HEK293 (cell line): ENCODE measurements around the gene VWA3B.

Experiments used
- ATF2 ChIP-seq: fragments of 450-650 bp; formaldehyde crosslinking; IDR thresholded peaks from 2 replicates; pipeline ENCODE4 v1.5.1; 2016; ENCODE audit warnings: missing biosample characterization, missing genetic modification characterization, low read depth
- GLI4 ChIP-seq: fragments of 450-650 bp; formaldehyde crosslinking; IDR thresholded peaks from 2 replicates; pipeline ENCODE4 v1.5.1; 2016; ENCODE audit warnings: missing biosample characterization, missing genetic modification characterization
- ZNF280D ChIP-seq: fragments of 450-650 bp; formaldehyde crosslinking; IDR thresholded peaks from 2 replicates; pipeline ENCODE4 v1.5.1; 2016; ENCODE audit warnings: missing biosample characterization, missing genetic modification characterization

- no peak for TF ChIP-seq ATF2
- no peak for TF ChIP-seq GLI4 (tag by site-specific recombination)
- TF ChIP-seq ZNF280D (tag by site-specific recombination) = no peak
Measured at GRCh38 chr2:98155291-98155690, 68.3 kb downstream of the VWA3B start.
